Esophagus muscularis mucosa (tissue), 3 donors: ENCODE results near the gene FXR2.

ENCODE experiments used
- POLR2A ChIP-seq: fragments of 450-650 bp; IDR thresholded peaks from one replicate; pipeline ENCODE4 v1.6.1; 2017; ENCODE audit warnings: antibody characterized with exemption, moderate library complexity, mild to moderate bottlenecking, low read depth
- POLR2AphosphoS5 ChIP-seq, 2 donors: sonication (generic); formaldehyde crosslinking; IDR thresholded peaks; one replicate each; pipeline ENCODE4 v1.6.1; 2017; ENCODE audit warnings: antibody characterized with exemption in 2 of 2
- TF ChIP-seq, protein P1 (sequence below), 3 experiments: fragments of 200-600 bp in 2 of 3; fragments of 450-650 bp in 1 of 3; sonication (generic) in 2 of 3; IDR thresholded peaks; one replicate each; pipeline ENCODE4 v1.5.1; 2017 to 2019; ENCODE audit warnings: antibody characterized with exemption in 3 of 3, mild to moderate bottlenecking in 2 of 3, moderate library complexity in 1 of 3

DNA sequence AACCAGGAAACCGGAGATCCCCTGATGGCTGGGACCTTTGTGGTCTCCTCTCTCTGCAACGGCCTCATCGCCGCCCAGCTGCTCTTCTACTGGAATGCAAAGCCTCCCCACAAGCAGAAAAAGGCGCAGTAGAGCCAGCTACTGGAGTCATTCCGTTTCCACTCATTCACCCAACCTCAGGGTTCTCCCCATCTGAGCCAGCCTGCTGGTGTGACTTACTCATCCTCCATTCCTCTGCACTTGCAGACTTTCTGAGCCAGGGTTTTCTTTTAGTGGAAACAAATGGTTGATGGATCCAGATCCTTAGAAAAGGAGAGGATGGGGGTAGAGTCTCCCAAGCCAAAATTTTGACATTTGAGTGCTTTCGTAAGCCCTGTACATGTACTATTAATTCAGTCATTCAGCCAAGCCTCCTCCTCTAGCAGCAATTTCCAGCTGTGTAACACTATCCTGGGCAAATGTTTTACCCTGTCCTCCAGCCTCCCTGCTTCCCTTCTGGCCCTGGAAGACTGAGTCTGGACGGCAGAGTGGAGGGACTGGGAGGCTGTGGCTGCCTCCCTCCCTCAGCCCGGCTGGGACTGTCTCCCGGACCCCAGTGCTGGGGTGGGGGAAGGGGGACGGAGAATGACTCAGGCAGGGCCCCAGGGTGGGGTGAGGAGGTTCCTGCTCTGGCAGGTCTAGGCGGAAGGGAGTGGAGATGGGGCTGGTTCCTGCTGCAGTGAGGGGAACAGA is 27.1 kb downstream of the FXR2 start:
- TF ChIP-seq, protein P1, sequence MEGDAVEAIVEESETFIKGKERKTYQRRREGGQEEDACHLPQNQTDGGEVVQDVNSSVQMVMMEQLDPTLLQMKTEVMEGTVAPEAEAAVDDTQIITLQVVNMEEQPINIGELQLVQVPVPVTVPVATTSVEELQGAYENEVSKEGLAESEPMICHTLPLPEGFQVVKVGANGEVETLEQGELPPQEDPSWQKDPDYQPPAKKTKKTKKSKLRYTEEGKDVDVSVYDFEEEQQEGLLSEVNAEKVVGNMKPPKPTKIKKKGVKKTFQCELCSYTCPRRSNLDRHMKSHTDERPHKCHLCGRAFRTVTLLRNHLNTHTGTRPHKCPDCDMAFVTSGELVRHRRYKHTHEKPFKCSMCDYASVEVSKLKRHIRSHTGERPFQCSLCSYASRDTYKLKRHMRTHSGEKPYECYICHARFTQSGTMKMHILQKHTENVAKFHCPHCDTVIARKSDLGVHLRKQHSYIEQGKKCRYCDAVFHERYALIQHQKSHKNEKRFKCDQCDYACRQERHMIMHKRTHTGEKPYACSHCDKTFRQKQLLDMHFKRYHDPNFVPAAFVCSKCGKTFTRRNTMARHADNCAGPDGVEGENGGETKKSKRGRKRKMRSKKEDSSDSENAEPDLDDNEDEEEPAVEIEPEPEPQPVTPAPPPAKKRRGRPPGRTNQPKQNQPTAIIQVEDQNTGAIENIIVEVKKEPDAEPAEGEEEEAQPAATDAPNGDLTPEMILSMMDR (IDR thresholded peaks at IDR 0.05): no peak
- TF ChIP-seq POLR2A (no peak), POLR2AphosphoS5 (IDR thresholded peaks at IDR 0.05) (peak in 1 of 2 donors; percentile 12)
